GM18951 (cell line): ENCODE data around the gene MAP3K7CL.

Experiments used
- POLR2A ChIP-seq: IDR thresholded peaks from 4 replicates; pipeline ENCODE4 v1.6.1; 2011; ENCODE audit warnings: mild to moderate bottlenecking; ENCODE audit not compliant: insufficient read length, insufficient read depth; ENCODE audit errors: extremely low read depth
- in situ Hi-C: fragments of 300-500 bp; cut with MboI; formaldehyde crosslinking; loops from one replicate; pipeline ENCODE4 v1.12.0; 2022; ENCODE audit warnings: low sequenced_read_pairs, mixed read lengths, inconsistent platforms; ENCODE audit not compliant: unreplicated experiment

The MAP3K7CL gene, protein sequence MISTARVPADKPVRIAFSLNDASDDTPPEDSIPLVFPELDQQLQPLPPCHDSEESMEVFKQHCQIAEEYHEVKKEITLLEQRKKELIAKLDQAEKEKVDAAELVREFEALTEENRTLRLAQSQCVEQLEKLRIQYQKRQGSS

DNA sequence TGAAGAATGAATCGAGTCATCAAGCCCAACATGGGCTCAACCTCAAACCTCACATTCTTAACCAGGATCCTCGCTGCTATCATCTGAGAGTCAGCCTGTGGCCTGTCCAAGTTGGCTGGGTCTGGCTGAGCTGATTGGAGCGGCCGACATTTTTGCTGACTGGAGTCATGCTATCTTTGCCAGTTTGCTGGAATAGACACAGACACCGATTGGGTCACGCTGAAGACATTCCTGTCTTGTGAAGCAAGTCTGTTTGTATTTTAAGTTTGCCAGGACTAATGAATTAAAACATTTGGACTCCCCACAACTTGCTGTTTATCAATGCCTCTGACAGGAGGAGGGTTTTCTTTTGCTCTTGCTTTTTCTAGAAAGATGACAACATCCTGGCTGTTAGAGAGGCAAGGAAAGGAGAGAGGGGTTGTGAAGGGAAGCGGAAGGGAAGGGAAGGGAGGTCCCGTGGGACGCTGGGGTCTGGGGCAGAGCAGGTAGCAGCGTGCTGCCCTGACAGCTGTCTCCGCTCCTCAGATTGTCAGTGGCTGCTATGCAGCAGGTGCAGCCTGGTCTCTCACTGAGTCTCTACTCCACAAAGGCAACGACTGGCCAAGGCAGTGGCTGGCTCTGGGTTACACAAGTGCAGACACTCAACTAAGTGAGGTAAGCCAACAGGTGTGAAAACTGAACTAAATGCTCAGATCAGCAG is at the start of gene MAP3K7CL:
Gene MAP3K7CL, plus strand, starts transcription at position 375 of the 700 bp plus-strand sequence. CDS start 2,701 bp downstream, outside the sequence.
- TF ChIP-seq POLR2A: no peak
- in situ Hi-C loops: no loop called here

GRCh38 chr21:29082046-29082815 is 48.2 kb upstream of the MAP3K7CL start:
- in situ Hi-C loops: loop anchor here (10.0 kb wide), 1 partner anchor 763 kb away; no protein-coding TSS in a partner anchor
- no peak for TF ChIP-seq POLR2A

- in situ Hi-C loops: loop anchor here (10.0 kb wide), 1 partner anchor 761 kb away; no protein-coding TSS in a partner anchor
- TF ChIP-seq POLR2A: no peak
These were observed 47.1 kb upstream of the MAP3K7CL start for GRCh38 chr21:29083306-29083705.

- in situ Hi-C loops: loop anchor here (10.0 kb wide), 1 partner anchor 760 kb away; no protein-coding TSS in a partner anchor
- no peak for TF ChIP-seq POLR2A
These were observed 46.1 kb upstream of the MAP3K7CL start for GRCh38 chr21:29084372-29084771.

DNA sequence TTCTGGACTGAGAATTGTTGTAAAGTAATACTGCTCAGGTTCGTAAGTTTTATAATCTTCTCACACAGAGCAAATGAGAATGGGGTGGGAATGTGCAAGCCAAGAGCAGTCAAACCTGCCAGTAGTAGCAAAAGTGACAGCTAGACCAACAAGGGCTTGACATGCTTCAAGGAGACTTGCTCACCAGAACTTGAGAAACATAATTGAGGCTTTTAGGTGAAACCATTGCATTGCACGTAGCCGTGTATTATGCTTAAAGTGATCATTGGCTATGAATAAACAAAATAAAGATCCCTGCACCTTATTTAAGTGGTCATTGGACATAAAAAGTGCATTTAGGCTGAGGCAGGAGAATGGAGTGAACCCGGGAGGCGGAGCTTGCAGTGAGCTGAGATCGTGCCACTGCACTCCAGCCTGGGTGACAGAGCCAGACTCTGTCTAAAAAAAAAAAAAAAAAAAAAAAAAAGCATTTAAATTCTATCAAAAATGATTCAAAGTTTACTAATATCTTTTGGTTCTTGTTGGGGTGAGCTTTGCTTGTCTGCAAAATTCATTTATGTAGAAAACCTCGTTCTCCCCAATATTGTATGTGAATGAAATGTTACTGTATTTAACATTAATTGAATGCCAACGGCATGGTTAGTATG is 45.2 kb upstream of the MAP3K7CL start:
- no peak for TF ChIP-seq POLR2A
- in situ Hi-C loops: loop anchor here (5.0 to 10.0 kb wide), 2 partner anchors 287 to 760 kb away; no protein-coding TSS in a partner anchor

- in situ Hi-C loops: no loop called here
- TF ChIP-seq POLR2A: no peak
These were observed 39.4 kb upstream of the MAP3K7CL start for GRCh38 chr21:29091033-29091432.

DNA sequence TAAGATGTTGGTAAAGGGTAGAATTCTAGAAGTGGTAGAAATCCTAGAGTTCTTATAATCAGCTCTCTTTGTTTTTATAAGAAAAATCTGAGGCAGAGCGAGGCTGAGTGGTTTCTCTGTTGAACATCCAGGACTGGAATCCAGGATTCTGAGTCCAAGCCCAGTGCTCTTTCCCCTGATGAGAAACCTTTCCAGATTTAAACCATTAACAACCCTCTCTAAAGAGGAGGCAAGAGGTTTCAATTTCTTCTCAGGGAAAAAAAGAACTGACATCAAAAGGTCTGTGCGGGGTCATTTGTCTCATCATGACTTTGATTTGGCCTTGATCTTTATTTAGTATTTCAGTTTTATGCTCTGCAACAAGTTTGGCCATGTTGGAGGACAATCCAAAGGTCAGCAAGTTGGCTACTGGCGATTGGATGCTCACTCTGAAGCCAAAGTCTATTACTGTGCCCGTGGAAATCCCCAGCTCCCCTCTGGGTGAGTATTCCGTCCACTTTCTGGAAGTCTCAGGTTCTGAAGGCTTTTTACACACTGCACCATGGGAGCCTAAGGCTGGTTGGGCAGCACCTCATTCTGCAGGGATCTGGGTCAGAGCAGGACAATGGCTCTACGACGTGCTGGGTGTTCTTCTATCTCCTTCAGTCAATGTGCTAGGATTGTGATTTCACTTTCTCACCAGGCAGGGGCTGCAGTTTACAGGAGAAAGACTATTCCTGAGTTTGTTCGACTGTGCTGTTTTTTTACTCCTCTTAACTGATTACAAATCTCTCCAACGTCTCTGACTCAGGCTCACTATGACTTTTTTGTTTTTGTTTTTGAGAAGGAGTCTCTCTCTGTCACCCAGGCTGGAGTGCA is 38.1 kb upstream of the MAP3K7CL start:
- TF ChIP-seq POLR2A: no peak
- in situ Hi-C loops: no loop called here

- in situ Hi-C loops: no loop called here
- TF ChIP-seq POLR2A: no peak
These were observed 34.0 kb upstream of the MAP3K7CL start for GRCh38 chr21:29096218-29097015.

- TF ChIP-seq POLR2A: no peak
- in situ Hi-C loops: no loop called here
These were observed 32.3 kb upstream of the MAP3K7CL start for GRCh38 chr21:29098156-29098555.

DNA sequence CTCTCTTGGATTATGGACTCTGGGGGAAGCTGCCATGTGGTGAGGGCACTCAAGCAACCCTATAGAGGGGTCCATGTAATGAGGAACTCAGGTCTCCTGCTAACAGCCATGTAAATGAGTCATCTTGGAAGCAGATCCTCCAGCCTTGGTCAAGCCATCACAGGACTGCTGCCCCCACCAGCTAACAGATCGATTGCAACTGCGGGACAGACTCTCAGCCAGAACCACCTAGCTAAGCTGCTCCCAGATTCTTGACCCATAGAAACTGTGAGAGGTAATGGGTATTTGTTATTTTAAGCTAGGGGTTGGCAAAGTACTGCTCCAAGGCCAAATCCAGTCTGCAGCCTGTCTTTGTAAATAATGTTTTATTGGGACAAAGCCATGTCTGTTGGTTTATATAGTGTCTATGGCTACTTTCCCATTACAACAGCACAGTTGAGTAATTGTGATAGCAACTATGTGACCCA is 27.6 kb upstream of the MAP3K7CL start:
- no peak for TF ChIP-seq POLR2A
- in situ Hi-C loops: no loop called here

DNA sequence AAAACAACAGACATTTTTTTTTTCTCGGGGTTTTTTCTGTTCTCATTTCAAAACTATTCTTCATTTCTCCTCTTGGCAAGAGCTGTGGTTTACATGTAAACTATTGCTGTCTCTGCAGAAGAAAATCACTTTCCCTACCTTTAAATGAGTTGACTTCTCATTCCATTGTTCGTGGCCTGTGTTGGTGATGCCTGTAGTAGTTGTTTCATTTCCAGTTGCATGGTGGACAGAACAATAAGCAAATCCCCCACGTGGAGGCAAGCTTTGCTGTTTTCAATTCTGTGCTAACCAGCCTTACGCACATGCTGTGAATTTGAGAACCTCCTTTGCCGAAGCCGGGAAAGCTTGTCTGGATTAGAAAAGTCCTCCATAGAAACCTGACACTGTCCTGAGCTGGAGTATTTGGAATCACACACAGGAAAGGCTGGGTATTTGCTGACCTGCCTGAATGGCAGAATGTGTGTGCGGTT is 26.2 kb upstream of the MAP3K7CL start:
- TF ChIP-seq POLR2A: no peak
- in situ Hi-C loops: no loop called here

GRCh38 chr21:29105218-29105617 is 25.2 kb upstream of the MAP3K7CL start:
- in situ Hi-C loops: no loop called here

More at GRCh38 chr21:29105218-29105617, 25.2 kb upstream of the MAP3K7CL start:
- TF ChIP-seq POLR2A: no peak
